ENCODE measurements around the gene KASH5.

DNA sequence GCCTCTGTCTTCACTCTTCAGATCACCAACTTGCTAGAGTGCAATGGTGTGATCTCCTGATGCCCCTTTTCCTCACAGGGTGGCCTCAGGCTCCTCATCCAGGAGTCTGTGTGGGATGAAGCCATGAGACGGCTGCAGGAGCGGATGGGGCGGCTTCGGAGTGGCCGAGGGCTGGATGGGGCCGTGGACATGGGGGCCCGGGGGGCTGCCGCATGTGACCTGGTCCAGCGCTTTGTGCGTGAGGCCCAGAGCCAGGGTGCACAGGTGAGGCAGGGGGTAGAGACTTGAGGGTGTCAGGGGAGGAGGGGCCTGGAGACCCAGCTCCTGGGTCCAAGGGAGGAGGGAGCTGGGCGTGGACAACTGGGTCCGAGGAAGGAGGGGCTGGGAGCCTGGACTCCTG lies 74.4 kb downstream of the KASH5 start:
- TF ChIP-seq JUN (CRISPR knock-in tag; IDR thresholded peaks at IDR 0.05) (no peak), MAX (CRISPR knock-in tag; IDR thresholded peaks at IDR 0.05) (no peak), USF1 (CRISPR knock-in tag; IDR thresholded peaks at IDR 0.05) (no peak), GABPB1 (CRISPR knock-in tag; IDR thresholded peaks at IDR 0.05) (no peak), CTCF (IDR thresholded peaks at IDR 0.05) (no peak), ARID4B (CRISPR knock-in tag; IDR thresholded peaks at IDR 0.05; ENCODE audit: borderline replicate concordance) (no peak), NFYB (CRISPR knock-in tag; conservative IDR thresholded peaks at IDR 0.05; ENCODE audit: low read depth) (no peak), PRRX2 (CRISPR knock-in tag; IDR thresholded peaks at IDR 0.05) (no peak), AR (CRISPR knock-in tag; IDR thresholded peaks at IDR 0.05) (no peak), ATF2 (CRISPR knock-in tag; IDR thresholded peaks at IDR 0.05; ENCODE audit: borderline replicate concordance, low read depth) (no peak), FOXK1 (CRISPR knock-in tag; IDR thresholded peaks at IDR 0.05) (no peak), ZNF416 (CRISPR knock-in tag; IDR thresholded peaks at IDR 0.05) (no peak)
- TF ChIP-seq, protein P1, sequence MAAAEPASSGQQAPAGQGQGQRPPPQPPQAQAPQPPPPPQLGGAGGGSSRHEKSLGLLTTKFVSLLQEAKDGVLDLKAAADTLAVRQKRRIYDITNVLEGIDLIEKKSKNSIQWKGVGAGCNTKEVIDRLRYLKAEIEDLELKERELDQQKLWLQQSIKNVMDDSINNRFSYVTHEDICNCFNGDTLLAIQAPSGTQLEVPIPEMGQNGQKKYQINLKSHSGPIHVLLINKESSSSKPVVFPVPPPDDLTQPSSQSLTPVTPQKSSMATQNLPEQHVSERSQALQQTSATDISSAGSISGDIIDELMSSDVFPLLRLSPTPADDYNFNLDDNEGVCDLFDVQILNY (CRISPR knock-in tag; IDR thresholded peaks at IDR 0.05) = no peak
- TF ChIP-seq, protein P2, sequence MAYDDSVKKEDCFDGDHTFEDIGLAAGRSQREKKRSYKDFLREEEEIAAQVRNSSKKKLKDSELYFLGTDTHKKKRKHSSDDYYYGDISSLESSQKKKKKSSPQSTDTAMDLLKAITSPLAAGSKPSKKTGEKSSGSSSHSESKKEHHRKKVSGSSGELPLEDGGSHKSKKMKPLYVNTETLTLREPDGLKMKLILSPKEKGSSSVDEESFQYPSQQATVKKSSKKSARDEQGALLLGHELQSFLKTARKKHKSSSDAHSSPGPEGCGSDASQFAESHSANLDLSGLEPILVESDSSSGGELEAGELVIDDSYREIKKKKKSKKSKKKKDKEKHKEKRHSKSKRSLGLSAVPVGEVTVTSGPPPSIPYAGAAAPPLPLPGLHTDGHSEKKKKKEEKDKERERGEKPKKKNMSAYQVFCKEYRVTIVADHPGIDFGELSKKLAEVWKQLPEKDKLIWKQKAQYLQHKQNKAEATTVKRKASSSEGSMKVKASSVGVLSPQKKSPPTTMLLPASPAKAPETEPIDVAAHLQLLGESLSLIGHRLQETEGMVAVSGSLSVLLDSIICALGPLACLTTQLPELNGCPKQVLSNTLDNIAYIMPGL (CRISPR knock-in tag; IDR thresholded peaks at IDR 0.05) = no peak
